SJCRH30 (cell line): ENCODE measurements around the gene MBP. TPM values are rescaled to one million over a fixed set of nuclear protein-coding genes. Genes with fewer than 3 reads are reported as not detected.
"Not testable (repeated sequence)": the region's sequence is repeated elsewhere in the genome, so short reads cannot be mapped to it uniquely, and the experiment has no call there.

Source experiments
- DNase-seq, 2 experiments: peaks; one replicate each; pipeline ENCODE4 v3.0.0-alpha.2; 2015 to 2020
- H3K27ac ChIP-seq: fragments of 250-450 bp; sonication (Bioruptor Pico); 2 replicates; pipeline ENCODE4 v1.5.1; 2020; ENCODE audit warnings: mild to moderate bottlenecking, moderate library complexity
- H3K27me3 ChIP-seq: fragments of 250-450 bp; sonication (Bioruptor Pico); 2 replicates; pipeline ENCODE4 v1.5.1; 2020; ENCODE audit warnings: mild to moderate bottlenecking, moderate library complexity
- H3K36me3 ChIP-seq: fragments of 250-450 bp; sonication (Bioruptor Pico); 2 replicates; pipeline ENCODE4 v1.5.1; 2020; ENCODE audit warnings: mild to moderate bottlenecking, moderate library complexity
- H3K4me1 ChIP-seq: fragments of 250-450 bp; sonication (Bioruptor Pico); 2 replicates; pipeline ENCODE4 v1.5.1; 2020; ENCODE audit warnings: mild to moderate bottlenecking, moderate library complexity
- H3K4me3 ChIP-seq: fragments of 250-450 bp; sonication (Bioruptor Pico); 2 replicates; pipeline ENCODE4 v1.5.1; 2020; ENCODE audit warnings: mild to moderate bottlenecking, moderate library complexity
- H3K9me3 ChIP-seq: fragments of 250-450 bp; sonication (Bioruptor Pico); replicated peaks from 2 replicates; pipeline ENCODE4 v1.5.1; 2020; ENCODE audit warnings: mild to moderate bottlenecking, moderate library complexity
- total RNA-seq: library from RNA; depleted of rRNA; stranded (reverse); fragments of >200 nt; shearing (Covaris generic); gene quantifications from 2 replicates; pipeline ENCODE4 v1.2.3, GENCODE V29; 2014

The MBP gene
- total RNA-seq, 1 experiment from 2014 or later = 0.20 TPM

GRCh38 chr18:76979111-76979751 is 153.4 kb downstream of the MBP start:
- Histone ChIP-seq H3K27ac (no peak overlapping the region), H3K4me1 (no peaks in the 10 kb centered on the region), H3K4me3 (no peak overlapping the region), H3K36me3 (no peaks in the 10 kb centered on the region), H3K9me3 (no peaks in the 10 kb centered on the region), H3K27me3 (no peaks in the 10 kb centered on the region)
- DNase-seq = no peak

DNA sequence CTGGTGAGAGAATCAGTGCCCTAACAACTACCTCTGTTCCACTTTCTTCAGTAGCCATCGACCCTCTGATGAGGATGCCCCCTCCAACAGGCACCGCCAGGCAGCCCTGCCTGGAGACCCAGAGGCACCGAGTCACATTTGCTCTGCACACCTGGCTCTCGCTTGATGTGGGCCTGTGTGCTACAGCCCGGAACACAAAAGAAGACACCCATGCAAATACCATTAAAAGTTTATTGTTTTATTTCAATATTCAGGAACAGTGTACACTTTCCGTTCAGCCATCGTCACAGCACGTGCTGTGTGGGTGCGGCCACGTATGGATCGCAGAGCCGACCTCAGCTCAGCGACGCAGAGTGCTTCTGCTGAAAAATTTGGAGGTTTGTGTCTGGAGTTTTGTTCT is 154.0 kb downstream of the MBP start:
- DNase-seq = no peak
- Histone ChIP-seq H3K9me3 (no peaks in the 10 kb centered on the region), H3K36me3 (no peaks in the 10 kb centered on the region), H3K4me3 (no peak overlapping the region), H3K4me1 (no peaks in the 10 kb centered on the region), H3K27ac (no peak overlapping the region), H3K27me3 (no peaks in the 10 kb centered on the region)

GRCh38 chr18:76977684-76978232 is 154.8 kb downstream of the MBP start:
- Histone ChIP-seq H3K27ac (no peak overlapping the region), H3K27me3 (no peaks in the 10 kb centered on the region), H3K36me3 (no peaks in the 10 kb centered on the region), H3K9me3 (no peaks in the 10 kb centered on the region), H3K4me3 (no peak overlapping the region), H3K4me1 (no peaks in the 10 kb centered on the region)
- DNase-seq = peak; percentile 31 to 60

GRCh38 chr18:76977108-76977621 is 155.4 kb downstream of the MBP start:
- Histone ChIP-seq H3K36me3 (no peaks in the 10 kb centered on the region), H3K4me1 (no peaks in the 10 kb centered on the region), H3K27me3 (no peaks in the 10 kb centered on the region), H3K27ac (no peak overlapping the region), H3K4me3 (no peak overlapping the region), H3K9me3 (no peaks in the 10 kb centered on the region)
- DNase-seq = no peak

DNA sequence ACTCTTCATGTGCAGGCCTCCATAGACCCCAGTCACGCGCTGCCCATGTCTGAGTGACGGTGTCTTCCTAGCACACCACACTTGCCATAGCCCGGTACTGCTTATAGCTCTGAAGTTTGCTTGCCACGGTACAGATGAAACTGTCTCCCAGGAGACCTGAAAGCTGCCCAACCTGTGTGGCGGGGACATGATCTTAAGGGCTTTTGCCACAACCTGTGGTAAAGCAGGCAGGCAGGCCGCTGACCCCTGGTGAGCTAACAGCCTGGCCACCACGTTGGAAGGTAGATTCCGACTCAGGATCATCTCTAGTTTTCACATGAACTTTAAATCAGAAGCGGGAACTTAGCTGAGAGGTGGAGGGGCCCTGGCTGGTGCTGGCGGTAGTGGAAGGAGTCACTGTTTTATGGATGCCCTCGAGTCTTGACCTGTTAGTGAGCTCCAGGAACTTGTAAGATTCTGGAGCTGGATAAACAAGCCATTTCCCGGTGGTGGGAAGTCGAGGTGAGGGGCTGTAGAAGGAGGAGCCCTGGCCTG is 156.9 kb downstream of the MBP start:
- DNase-seq = no peak
- Histone ChIP-seq H3K27ac (no peak overlapping the region), H3K4me1 (no peaks in the 10 kb centered on the region), H3K9me3 (no peaks in the 10 kb centered on the region), H3K4me3 (no peak overlapping the region), H3K27me3 (no peaks in the 10 kb centered on the region), H3K36me3 (no peaks in the 10 kb centered on the region)

DNA sequence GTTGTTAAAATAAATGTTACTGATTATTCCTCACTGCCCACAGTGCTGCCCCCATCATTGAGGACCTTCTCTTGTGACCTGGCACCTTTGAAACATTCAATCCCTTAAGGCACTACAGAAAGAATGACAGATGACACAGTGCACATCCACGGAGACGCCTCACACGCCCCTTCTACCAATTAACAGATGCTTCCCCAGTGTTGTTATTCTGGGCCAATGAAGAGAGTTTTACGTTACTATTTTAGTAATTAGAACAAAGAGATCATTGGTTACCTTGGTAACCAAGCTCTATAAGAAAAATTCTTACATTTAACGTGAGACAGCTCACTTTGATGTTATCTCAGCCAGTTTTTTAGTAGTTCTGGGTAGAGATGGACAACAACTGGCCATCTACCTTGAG is 158.2 kb downstream of the MBP start:
- DNase-seq = no peak
- Histone ChIP-seq H3K4me3 (no peak overlapping the region), H3K9me3 (no peaks in the 10 kb centered on the region), H3K4me1 (no peaks in the 10 kb centered on the region), H3K36me3 (no peaks in the 10 kb centered on the region), H3K27ac (no peak overlapping the region), H3K27me3 (no peaks in the 10 kb centered on the region)

- no peaks in the 10 kb centered on the region for H3K36me3 ChIP-seq
- no peak overlapping the region for H3K4me3 ChIP-seq
- no peaks in the 10 kb centered on the region for H3K4me1 ChIP-seq
- no peaks in the 10 kb centered on the region for H3K27me3 ChIP-seq
- no peak for DNase-seq
- no peak overlapping the region for H3K27ac ChIP-seq
- no peaks in the 10 kb centered on the region for H3K9me3 ChIP-seq
Measured at GRCh38 chr18:76973520-76974266, 158.9 kb downstream of the MBP start.

GRCh38 chr18:76972846-76973519 is 159.6 kb downstream of the MBP start:
- Histone ChIP-seq H3K9me3 (no peaks in the 10 kb centered on the region), H3K4me1 (no peaks in the 10 kb centered on the region), H3K4me3 (no peak overlapping the region), H3K27ac (no peak overlapping the region), H3K36me3 (no peaks in the 10 kb centered on the region), H3K27me3 (no peaks in the 10 kb centered on the region)
- DNase-seq = no peak

GRCh38 chr18:76972241-76972640 is 160.3 kb downstream of the MBP start:
- no peaks in the 10 kb centered on the region for H3K27me3 ChIP-seq
- H3K27ac ChIP-seq = no peak overlapping the region
- DNase-seq = no peak
- no peaks in the 10 kb centered on the region for H3K9me3 ChIP-seq
- no peak overlapping the region for H3K4me3 ChIP-seq
- no peaks in the 10 kb centered on the region for H3K36me3 ChIP-seq
- no peaks in the 10 kb centered on the region for H3K4me1 ChIP-seq

- H3K4me1 ChIP-seq = no peaks in the 10 kb centered on the region
- H3K36me3 ChIP-seq = no peaks in the 10 kb centered on the region
- no peaks in the 10 kb centered on the region for H3K27me3 ChIP-seq
- no peak overlapping the region for H3K4me3 ChIP-seq
- no peak for DNase-seq
- no peaks in the 10 kb centered on the region for H3K9me3 ChIP-seq
- H3K27ac ChIP-seq = no peak overlapping the region
Measured at GRCh38 chr18:76970770-76971559, 161.6 kb downstream of the MBP start.

DNA sequence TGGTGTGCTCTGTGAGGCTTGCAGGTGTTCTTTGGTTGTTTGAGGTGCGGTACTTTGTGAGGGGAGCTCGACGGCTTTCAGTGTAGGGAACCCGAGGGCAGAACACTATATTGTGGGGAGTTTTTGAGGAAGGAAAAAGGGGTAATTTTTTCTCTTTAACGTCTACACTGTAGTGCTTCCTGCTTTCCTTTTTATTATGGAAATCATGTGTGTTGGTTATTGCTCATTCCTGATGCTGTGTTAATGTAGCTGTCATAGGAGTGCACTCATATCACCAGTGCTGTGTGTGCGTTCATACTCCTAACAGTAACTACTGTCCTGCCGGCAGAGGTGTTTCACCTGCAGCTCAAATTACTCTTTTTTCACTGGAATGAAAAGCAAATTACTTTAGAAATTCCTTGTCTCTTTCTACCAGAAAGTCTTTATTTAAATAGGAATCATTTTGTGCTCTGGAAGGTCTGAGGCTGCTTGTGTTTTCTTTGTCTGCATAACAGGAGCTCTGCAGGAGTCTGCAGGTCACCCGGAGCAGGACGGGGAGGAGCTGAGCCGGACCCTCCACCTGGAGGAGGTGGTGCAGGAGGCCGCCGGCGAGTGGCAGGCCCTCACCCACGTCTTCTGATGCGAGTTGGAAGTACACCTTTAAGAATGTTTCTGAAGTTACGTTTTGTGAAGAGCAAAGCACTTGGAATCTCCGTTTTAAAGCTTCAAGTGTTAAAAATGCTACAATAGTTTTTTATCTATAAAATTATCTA is 164.7 kb downstream of the MBP start:
- Histone ChIP-seq H3K27ac (no peak overlapping the region), H3K27me3 (no peaks in the 10 kb centered on the region), H3K4me3 (no peak overlapping the region), H3K36me3 (no peaks in the 10 kb centered on the region), H3K4me1 (no peaks in the 10 kb centered on the region), H3K9me3 (no peaks in the 10 kb centered on the region)
- no peak for DNase-seq

DNA sequence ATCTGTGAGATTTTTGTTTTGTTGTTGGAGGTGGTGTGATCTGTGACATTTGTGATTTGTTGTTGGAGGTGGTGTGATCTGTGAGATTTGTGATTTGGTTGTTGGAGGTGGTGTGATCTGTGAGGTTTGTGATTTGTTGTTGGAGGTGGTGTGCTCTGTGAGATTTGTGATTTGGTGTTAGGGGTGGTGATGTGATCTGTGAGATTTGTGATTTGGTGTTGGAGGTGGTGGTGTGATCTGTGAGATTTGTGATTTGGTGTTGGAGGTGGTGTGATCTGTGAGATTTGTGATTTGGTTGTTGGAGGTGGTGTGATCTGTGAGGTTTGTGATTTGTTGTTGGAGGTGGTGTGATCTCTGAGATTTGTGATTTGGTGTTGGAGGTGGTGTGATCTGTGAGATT is 165.3 kb downstream of the MBP start:
- DNase-seq, H3K27me3 ChIP-seq, H3K9me3 ChIP-seq, H3K4me1 ChIP-seq, H3K27ac ChIP-seq, H3K36me3 ChIP-seq, H3K4me3 ChIP-seq: not testable (repeated sequence)

DNA sequence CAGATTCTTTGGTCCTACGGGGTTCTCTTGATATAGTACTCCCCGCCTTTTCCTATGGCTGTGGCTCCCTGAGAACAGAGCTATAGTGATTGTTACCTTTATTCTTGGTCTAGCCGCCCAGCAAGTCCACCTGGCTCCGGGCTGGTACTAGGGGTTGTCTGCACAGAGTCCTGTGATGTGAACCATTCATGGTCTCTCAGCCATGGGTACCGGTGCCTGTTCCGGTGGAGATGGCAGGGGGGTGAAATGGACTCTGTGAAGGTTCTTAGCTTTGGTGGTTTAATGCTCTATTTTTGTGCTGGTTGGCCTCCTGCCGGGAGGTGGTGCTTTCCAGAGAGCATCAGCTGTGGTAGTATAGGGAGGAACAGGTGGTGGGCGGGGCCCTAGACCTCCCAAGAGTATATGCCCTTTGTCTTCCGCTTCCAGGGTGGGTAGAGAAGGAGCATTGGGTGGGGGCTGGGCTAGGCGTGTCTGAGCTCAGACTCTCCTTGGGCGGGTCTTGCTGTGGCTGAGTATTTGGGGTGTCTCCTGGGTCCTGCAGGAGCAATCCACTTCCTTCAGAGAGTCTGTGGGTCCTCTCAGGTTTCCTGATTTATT is 166.9 kb downstream of the MBP start:
- H3K27me3 ChIP-seq, H3K36me3 ChIP-seq, H3K4me3 ChIP-seq, H3K4me1 ChIP-seq, H3K27ac ChIP-seq, H3K9me3 ChIP-seq: not testable (repeated sequence)
- peak; percentile 67 to 71 for DNase-seq
